ENCODE data around the gene UNC79.

DNA sequence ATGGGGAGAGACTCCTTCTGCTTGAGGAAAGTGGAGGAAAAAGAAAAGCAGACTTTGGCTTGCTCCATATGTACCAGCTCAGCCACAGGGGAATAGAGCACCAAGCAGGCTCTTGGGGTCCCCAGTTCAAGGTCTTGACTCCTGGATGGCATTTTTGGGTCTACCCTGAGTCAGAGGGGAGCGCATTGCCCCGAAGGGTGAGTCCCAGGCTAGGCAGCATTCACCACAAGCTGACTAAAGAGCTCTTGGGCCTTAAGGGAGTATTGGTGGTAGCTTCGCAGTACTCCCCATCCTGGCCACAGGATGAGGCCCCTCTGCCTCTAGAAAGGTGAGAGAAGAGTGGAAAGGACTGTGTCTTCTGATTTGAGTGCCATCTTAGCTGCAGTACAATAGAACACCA lies 19.8 kb upstream of the UNC79 start:
- TF ChIP-seq EZH2 (IDR thresholded peaks at IDR 0.05) (no peak), EZH2phosphoT487 (IDR thresholded peaks at IDR 0.05) (no peak)
- TF ChIP-seq, protein P1, sequence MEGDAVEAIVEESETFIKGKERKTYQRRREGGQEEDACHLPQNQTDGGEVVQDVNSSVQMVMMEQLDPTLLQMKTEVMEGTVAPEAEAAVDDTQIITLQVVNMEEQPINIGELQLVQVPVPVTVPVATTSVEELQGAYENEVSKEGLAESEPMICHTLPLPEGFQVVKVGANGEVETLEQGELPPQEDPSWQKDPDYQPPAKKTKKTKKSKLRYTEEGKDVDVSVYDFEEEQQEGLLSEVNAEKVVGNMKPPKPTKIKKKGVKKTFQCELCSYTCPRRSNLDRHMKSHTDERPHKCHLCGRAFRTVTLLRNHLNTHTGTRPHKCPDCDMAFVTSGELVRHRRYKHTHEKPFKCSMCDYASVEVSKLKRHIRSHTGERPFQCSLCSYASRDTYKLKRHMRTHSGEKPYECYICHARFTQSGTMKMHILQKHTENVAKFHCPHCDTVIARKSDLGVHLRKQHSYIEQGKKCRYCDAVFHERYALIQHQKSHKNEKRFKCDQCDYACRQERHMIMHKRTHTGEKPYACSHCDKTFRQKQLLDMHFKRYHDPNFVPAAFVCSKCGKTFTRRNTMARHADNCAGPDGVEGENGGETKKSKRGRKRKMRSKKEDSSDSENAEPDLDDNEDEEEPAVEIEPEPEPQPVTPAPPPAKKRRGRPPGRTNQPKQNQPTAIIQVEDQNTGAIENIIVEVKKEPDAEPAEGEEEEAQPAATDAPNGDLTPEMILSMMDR (IDR thresholded peaks at IDR 0.05) = no peak
